Hypothalamus (tissue), 51 donors: ENCODE results near the gene STARD3.

ENCODE experiments used
- DNase-seq, 51 donors: peaks; one replicate each; lab custom pipeline; 2025; lab: John Stamatoyannopoulos, UW

STARD3 gene

DNA sequence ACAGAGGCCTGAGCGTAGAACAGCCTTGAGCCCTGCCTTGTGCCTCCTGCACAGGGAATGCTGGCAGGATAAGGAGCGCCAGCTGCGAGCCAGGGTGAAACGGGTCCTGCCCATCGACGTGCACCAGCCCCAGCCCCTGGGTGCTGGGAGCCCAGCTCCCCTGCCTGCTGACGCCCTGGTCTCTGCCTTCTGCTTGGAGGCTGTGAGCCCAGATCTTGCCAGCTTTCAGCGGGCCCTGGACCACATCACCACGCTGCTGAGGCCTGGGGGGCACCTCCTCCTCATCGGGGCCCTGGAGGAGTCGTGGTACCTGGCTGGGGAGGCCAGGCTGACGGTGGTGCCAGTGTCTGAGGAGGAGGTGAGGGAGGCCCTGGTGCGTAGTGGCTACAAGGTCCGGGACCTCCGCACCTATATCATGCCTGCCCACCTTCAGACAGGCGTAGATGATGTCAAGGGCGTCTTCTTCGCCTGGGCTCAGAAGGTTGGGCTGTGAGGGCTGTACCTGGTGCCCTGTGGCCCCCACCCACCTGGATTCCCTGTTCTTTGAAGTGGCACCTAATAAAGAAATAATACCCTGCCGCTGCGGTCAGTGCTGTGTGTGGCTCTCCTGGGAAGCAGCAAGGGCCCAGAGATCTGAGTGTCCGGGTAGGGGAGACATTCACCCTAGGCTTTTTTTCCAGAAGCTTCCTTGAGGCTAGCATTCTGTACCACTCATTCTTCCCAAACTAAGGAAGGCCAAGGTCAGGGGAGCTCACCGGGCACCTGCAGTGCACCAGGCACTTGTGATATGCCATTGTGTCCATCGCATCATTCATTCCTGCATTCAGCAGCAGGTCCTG lies 33.2 kb downstream of the STARD3 start:
- no peak for DNase-seq

DNA sequence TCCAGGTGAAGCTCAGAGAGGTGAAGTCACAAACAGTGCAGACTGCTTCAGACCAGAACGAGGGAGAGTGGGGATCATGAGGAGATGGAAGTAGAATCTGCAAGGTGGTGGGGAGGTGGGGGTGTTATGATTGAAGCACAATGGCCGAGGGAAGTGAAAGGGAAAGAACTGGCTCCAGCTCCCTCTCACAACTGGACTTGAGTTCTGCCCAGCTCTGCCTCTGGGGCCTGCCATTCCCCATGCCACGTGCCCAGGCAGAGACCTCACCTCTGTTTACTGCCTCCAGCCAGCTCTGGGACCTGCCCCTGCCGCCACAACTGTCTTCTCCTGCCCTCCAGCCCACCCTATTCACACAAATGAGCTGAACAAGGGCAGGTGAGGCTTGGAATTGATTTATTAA lies 33.8 kb downstream of the STARD3 start:
- DNase-seq, result no peak

- DNase-seq, result peak in 14 of 51 donors; percentile 10 to 49 (median 32)
Measured at GRCh38 chr17:39671651-39672521, 34.9 kb downstream of the STARD3 start.

- DNase-seq, result no peak
Measured at GRCh38 chr17:39672522-39673334, 35.8 kb downstream of the STARD3 start.

DNA sequence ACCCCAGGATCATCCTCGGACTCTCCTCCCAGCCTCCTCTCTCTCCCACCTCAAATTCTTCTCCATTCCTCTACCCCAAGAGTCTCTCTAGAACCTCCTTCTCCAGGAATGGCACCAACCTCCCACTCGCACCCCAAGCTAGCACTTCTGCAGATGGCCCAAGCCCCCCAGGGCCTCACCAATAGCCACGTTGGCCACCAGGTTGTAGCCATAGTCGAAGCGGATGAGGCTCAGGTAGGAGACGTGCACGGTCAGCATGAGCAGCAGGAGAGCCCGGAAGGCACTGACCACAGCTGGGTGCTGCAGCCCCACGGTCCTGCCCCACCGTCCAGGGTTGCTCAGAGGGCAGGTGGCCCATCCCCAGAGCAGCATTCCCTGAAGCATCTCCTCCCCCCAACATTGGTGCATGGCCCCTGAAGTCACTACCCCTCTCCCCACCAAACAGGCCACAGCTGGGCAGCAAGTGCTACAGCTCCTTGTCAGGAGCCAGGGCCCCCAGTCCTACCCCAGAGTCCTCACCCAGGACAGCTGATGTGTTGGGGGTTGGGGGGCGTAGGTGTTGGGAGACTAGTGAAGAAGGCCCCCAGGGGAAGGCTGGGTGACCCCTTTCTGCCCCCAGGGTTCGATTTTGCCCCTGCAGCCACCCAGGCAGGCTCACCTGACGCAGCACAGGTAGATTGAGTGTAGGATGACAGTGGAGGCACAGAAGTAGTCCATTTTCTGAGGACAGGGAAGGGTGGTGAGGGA lies 36.6 kb downstream of the STARD3 start:
- no peak for DNase-seq

- DNase-seq, result no peak
Measured at GRCh38 chr17:39674179-39674578, 37.2 kb downstream of the STARD3 start.

DNA sequence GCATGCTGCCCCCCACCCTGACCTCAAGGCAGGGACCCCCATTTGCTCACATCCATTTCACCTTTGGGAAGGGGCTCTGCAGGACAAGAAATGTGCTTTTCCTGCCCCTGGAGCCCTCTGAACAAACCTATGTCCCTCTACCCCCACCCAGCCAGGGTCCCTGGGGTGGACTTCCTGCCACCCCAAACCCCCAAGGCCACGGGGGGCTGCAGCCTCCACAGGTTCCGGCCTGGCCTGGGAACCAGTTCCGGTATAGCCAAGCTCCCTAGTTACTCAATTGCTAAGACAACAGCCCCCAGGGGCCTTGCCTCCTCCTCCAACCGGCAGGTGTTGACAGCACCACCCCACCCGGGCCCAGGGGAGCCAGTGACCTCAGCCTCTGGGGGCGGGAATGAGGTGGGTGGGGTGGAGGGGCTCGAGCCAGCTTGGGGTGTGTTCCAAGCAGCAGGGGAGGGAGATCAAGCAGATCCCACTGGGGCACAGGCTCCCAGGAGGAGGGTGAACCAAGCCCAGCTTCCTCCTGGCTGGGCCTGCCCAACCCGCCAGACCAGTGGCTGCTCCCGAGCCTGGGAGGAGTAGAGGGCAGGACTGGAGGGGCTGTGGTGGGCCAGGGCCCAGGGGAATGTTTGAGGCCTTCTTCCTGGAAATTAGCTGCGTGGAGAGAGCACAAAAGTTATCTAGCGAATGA lies 37.9 kb downstream of the STARD3 start:
- no peak for DNase-seq

- DNase-seq, result no peak
Measured at GRCh38 chr17:39675390-39676082, 38.6 kb downstream of the STARD3 start.

DNA sequence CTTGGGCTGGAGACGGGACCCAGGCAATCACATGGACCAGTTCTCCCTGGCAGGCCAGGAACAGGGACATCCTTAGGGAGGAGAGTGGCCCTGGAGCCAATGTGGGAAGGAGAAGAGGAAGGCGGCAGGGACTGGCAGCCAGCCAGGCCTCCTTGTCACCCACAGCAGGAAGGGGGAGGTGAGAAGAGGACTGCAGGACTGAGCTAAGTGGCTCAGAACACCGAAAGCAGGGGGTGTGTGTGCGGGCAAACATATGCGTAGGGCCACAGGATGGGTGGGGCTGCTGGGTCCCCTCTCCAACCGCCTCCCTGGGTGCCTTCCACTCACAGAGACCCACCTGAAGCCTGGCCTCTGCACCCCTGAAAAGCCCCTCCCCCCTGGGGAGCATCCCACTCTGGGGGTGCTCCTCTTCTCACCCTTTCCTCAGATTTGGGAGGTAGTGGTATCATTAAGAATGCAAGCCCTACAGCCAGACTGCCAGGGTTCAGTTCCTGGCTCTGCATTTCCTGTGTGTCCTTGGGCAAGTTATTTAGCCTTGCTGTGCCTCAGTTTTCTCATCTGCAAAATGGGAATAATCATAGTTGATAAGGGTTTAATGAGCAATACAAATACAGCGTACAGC lies 39.4 kb downstream of the STARD3 start:
- DNase-seq, result peak in 20 of 51 donors; percentile 17 to 72 (median 40)

- no peak for DNase-seq
Measured at GRCh38 chr17:39677072-39677471, 40.1 kb downstream of the STARD3 start.

DNA sequence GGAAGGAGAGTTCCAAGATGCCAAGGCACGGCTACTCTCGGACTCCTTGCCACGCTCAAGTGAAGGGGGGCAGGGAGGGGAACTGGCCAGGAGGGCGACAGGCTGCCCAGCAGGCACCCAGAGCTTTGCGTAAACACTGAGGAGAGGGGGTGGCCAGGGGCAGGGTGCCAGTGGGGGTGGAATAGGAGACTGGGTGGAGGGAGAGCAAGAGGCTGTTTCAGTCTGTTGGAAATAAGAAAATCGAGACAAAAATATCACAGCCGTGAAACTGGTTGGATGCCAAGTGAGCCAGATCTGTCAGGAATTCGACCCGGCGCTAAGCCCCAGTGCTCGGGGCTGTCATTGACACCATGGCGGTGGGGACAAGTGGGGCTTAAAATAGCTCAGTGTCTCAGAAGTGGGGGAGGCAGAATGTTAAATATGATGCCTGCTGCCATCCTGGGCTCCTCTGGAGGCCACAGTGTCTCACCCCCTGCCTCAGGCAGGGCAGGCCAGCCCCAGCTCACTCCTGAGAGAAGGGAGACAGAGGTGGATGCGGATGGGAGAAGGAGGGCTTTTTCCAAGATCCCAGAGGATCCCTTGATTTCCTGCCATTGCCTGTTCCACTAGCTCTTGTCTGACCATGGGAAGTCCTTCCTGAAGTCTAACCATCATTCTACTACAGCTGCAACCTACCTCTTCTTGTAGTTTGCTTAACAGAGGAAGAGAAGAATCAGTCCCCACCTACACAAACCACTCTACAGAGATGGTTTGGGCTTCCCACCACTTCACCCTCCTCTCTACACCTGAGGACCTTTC lies 40.8 kb downstream of the STARD3 start:
- peak in 18 of 51 donors; percentile 23 to 57 (median 34) for DNase-seq

DNA sequence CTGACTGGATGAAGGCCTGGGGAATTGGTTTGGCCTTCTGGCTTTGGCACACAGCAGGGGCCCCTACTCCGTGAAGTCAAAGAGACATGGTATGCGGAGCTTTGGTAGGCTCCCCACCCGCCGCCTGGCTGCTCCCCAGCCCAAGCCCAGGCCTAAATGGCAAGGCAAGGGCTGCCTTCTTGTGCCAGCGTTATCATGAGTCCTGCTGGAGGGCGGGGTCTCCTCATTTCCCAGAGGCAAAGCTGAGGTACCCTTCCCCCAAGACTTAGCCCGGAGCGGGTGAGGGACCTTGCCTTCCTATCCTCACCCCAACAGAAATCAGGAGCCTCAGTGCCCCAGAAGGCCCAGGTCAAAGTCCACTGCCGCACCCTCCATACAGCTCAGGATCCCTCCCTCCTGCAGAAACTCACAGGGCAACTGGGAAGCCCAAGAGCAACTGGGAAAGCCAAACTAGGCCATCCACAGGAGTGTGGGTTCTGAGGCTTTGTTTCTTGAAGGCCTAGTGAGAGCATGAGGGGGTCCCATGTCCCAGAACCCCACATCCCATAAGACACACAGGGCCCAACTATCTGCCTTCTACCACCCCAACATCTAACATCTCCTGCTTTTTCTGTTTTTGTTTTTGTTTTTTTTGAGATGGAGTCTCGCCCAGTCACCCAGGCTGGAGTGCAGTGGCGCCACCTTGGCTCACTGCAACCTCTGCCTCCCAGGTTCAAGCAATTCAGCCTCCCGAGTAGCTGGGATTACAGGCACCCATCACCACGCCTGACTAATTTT lies 41.6 kb downstream of the STARD3 start:
- DNase-seq, result no peak

- DNase-seq, result no peak
Measured at GRCh38 chr17:39679521-39680192, 42.7 kb downstream of the STARD3 start.

GRCh38 chr17:39683295-39683939 lies 46.5 kb downstream of the STARD3 start:
- DNase-seq, result no peak

DNA sequence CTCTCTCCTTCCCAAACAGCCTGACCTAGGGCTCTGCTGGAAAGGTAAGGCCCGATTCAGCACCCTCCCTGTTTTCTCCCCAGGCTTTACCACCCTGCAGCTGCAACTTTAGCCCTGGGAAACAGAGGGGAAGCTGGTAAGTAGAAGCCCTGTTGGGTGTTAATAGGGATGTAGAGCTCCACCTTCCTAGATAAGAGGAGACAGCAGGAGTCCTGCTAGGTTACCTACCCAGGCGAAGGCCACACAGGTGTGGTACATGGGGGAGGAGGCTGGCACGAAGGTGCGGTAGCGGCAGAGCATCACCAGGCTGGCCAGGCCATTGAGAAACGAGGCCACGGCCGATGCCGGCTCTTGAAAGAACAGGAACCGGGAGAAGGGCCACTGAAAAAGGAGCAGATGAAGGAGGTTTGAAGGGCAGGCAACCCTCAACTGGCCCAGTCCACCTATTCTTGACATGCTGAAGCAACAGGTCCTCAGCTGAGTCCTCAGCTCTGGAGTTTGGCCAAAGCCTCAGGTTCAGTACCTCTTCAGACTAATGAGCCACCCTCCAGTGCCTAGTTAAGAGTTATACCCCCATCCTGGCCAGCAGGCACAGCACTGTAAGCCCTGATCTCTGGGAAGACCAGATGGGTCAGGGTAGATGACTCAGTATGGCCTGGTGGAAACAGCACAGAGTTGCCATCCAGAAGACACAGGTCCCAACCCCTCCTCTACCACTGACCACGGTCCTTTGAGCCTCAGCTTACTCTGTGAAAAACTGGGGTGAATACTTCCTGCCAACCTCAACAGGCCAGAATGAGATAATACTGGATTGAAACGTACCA lies 47.6 kb downstream of the STARD3 start:
- DNase-seq, result no peak
